GM18508 (cell line): ENCODE data around the gene PDGFB.

ENCODE experiments used
- ATAC-seq: cut with Tn5 transposase; IDR thresholded peaks from one replicate; pipeline ENCODE4 v1.9.1; 2021; ENCODE audit warnings: moderate number of reproducible peaks; ENCODE audit not compliant: insufficient read depth, unreplicated experiment

Gene PDGFB

GRCh38 chr22:39241794-39242594 lies 2.8 kb downstream of the PDGFB start:
- no peak for ATAC-seq

GRCh38 chr22:39240831-39241793 lies 3.7 kb downstream of the PDGFB start:
- no peak for ATAC-seq

GRCh38 chr22:39239561-39240423 lies 5.0 kb downstream of the PDGFB start:
- ATAC-seq = no peak

- no peak for ATAC-seq
These were observed 5.7 kb downstream of the PDGFB start for GRCh38 chr22:39238966-39239505.

GRCh38 chr22:39238561-39238960 lies 6.2 kb downstream of the PDGFB start:
- no peak for ATAC-seq

GRCh38 chr22:39238101-39238466 lies 6.7 kb downstream of the PDGFB start:
- ATAC-seq = no peak

GRCh38 chr22:39237318-39238100 lies 7.3 kb downstream of the PDGFB start:
- ATAC-seq = no peak

GRCh38 chr22:39236321-39237317 lies 8.2 kb downstream of the PDGFB start:
- no peak for ATAC-seq

- no peak for ATAC-seq
These were observed 9.7 kb downstream of the PDGFB start for GRCh38 chr22:39234867-39235687.

GRCh38 chr22:39234472-39234787 lies 10.4 kb downstream of the PDGFB start:
- ATAC-seq = no peak

- ATAC-seq = no peak
These were observed 10.9 kb downstream of the PDGFB start for GRCh38 chr22:39233710-39234471.

- no peak for ATAC-seq
These were observed 11.7 kb downstream of the PDGFB start for GRCh38 chr22:39232806-39233709.

GRCh38 chr22:39232246-39232645 lies 12.5 kb downstream of the PDGFB start:
- ATAC-seq = no peak

- no peak for ATAC-seq
These were observed 13.4 kb downstream of the PDGFB start for GRCh38 chr22:39231197-39231950.
